HCT116 (cell line): Measurements from ENCODE around the gene CLK3.

Source experiments
- CEBPB ChIP-seq: IDR thresholded peaks from 2 replicates; pipeline ENCODE4 v1.6.1; 2012; ENCODE audit warnings: low read depth
- EZH2 ChIP-seq: fragments of 200-600 bp; sonication (generic); IDR thresholded peaks from 2 replicates; pipeline ENCODE4 v1.6.1; 2017; ENCODE audit warnings: antibody characterized with exemption, mixed run types
- EZH2phosphoT487 ChIP-seq: fragments of 200-600 bp; IDR thresholded peaks from 2 replicates; pipeline ENCODE4 v1.6.1; 2018; ENCODE audit warnings: antibody characterized with exemption, borderline replicate concordance
- JUND ChIP-seq: IDR thresholded peaks from 2 replicates; pipeline ENCODE4 v1.6.1; 2012
- POLR2A ChIP-seq: IDR thresholded peaks from 2 replicates; pipeline ENCODE4 v1.7.0; 2011; ENCODE audit warnings: borderline replicate concordance; ENCODE audit not compliant: insufficient read depth, insufficient read length; ENCODE audit errors: extremely low read depth
- POLR2AphosphoS5 ChIP-seq: IDR thresholded peaks from 2 replicates; pipeline ENCODE4 v1.6.1; 2011; ENCODE audit warnings: mild to moderate bottlenecking, low read depth, low read length, moderate library complexity
- RAD21 ChIP-seq: IDR thresholded peaks from 2 replicates; pipeline ENCODE4 v1.6.1; 2012; ENCODE audit warnings: low read depth, mild to moderate bottlenecking
- SP1 ChIP-seq: IDR thresholded peaks from 2 replicates; pipeline ENCODE4 v1.6.1; 2012; ENCODE audit warnings: low read depth
- TCF7L2 ChIP-seq: IDR thresholded peaks from 2 replicates; pipeline ENCODE4 v1.7.0; 2011; ENCODE audit warnings: borderline replicate concordance, inconsistent platforms; ENCODE audit not compliant: insufficient read depth, insufficient read length; ENCODE audit errors: extremely low read depth
- ZNF274 ChIP-seq: fragments of 200-500 bp; sonication (Bioruptor generic); IDR thresholded peaks from 2 replicates; pipeline ENCODE4 v1.6.1; 2014; ENCODE audit warnings: mild to moderate bottlenecking, low read depth, low read length, inconsistent platforms
- TF ChIP-seq, protein P1 (sequence below), 3 experiments: fragments of 200-600 bp in 1 of 3; sonication (generic) in 1 of 3; IDR thresholded peaks in 2 of 3; conservative IDR thresholded peaks in 1 of 3; 2 replicates each; pipeline ENCODE4 v1.5.1; 2012 to 2017; ENCODE audit warnings: low read depth in 2 of 3, low read length in 2 of 3, antibody characterized with exemption in 1 of 3, borderline replicate concordance in 1 of 3, control low read depth in 1 of 3, mild to moderate bottlenecking in 1 of 3, mixed read lengths in 1 of 3, mixed run types in 1 of 3, moderate library complexity in 1 of 3; ENCODE audit not compliant: insufficient read depth in 1 of 3
- TF ChIP-seq, protein P2 (sequence below): IDR thresholded peaks from 2 replicates; pipeline ENCODE4 v1.6.1; 2012; ENCODE audit warnings: low read depth
- TF ChIP-seq, protein P3 (sequence below): IDR thresholded peaks from 2 replicates; pipeline ENCODE4 v1.6.1; 2011; ENCODE audit warnings: mild to moderate bottlenecking, low read length, moderate library complexity; ENCODE audit not compliant: insufficient replicate concordance; ENCODE audit errors: extremely low read depth

DNA sequence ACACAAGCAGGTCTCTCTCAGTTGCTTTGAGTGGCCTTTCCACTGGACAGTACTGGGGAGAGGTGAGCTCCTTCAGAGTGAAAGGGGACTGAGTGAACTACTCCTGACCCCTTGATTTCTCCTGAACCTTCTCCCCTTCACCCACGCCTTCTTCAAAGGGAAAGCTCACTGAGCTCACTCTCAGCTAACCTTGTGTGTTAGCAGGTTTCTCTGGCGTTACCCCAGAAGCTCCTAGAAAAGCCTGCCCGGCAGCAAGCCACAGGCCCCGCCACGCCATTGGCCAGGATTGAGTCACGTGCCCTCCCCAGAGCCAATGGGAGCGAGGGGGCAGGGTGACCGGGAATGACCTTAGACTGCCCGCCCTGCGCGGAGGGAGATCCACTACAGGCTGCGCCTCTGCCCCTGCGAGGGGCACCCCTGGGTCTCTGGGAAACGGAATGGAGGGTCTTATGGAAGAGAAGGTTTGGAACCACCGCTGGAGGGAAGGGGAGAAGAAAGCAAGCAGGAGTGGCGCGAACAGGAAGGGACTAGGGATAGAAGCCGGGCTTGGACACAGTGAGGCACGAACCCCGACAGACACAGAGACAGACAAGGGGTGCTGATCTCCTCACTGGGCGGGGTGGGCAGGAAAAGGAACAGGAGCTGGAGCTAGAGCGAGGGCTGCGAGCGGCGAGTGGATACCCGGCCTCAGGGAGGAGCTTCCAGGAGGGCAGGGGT is 17.4 kb upstream of the CLK3 start:
- no peak for TF ChIP-seq POLR2A
- TF ChIP-seq JUND = no peak
- TF ChIP-seq, protein P1, sequence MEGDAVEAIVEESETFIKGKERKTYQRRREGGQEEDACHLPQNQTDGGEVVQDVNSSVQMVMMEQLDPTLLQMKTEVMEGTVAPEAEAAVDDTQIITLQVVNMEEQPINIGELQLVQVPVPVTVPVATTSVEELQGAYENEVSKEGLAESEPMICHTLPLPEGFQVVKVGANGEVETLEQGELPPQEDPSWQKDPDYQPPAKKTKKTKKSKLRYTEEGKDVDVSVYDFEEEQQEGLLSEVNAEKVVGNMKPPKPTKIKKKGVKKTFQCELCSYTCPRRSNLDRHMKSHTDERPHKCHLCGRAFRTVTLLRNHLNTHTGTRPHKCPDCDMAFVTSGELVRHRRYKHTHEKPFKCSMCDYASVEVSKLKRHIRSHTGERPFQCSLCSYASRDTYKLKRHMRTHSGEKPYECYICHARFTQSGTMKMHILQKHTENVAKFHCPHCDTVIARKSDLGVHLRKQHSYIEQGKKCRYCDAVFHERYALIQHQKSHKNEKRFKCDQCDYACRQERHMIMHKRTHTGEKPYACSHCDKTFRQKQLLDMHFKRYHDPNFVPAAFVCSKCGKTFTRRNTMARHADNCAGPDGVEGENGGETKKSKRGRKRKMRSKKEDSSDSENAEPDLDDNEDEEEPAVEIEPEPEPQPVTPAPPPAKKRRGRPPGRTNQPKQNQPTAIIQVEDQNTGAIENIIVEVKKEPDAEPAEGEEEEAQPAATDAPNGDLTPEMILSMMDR (IDR thresholded peaks at IDR 0.05 in 2 of 3, conservative IDR thresholded peaks at IDR 0.05 in 1 of 3; ENCODE audit: borderline replicate concordance in 1 of 3, insufficient read depth in 1 of 3, low read depth in 2 of 3, low read length in 2 of 3) = no peak
- TF ChIP-seq, protein P2, sequence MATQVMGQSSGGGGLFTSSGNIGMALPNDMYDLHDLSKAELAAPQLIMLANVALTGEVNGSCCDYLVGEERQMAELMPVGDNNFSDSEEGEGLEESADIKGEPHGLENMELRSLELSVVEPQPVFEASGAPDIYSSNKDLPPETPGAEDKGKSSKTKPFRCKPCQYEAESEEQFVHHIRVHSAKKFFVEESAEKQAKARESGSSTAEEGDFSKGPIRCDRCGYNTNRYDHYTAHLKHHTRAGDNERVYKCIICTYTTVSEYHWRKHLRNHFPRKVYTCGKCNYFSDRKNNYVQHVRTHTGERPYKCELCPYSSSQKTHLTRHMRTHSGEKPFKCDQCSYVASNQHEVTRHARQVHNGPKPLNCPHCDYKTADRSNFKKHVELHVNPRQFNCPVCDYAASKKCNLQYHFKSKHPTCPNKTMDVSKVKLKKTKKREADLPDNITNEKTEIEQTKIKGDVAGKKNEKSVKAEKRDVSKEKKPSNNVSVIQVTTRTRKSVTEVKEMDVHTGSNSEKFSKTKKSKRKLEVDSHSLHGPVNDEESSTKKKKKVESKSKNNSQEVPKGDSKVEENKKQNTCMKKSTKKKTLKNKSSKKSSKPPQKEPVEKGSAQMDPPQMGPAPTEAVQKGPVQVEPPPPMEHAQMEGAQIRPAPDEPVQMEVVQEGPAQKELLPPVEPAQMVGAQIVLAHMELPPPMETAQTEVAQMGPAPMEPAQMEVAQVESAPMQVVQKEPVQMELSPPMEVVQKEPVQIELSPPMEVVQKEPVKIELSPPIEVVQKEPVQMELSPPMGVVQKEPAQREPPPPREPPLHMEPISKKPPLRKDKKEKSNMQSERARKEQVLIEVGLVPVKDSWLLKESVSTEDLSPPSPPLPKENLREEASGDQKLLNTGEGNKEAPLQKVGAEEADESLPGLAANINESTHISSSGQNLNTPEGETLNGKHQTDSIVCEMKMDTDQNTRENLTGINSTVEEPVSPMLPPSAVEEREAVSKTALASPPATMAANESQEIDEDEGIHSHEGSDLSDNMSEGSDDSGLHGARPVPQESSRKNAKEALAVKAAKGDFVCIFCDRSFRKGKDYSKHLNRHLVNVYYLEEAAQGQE = no peak
- TF ChIP-seq CEBPB = no peak
- peak; percentile 59 for TF ChIP-seq POLR2AphosphoS5
- no peak for TF ChIP-seq RAD21
- no peak for TF ChIP-seq EZH2
- TF ChIP-seq EZH2phosphoT487 = no peak
- TF ChIP-seq TCF7L2 = no peak
- no peak for TF ChIP-seq ZNF274
- TF ChIP-seq, protein P3, sequence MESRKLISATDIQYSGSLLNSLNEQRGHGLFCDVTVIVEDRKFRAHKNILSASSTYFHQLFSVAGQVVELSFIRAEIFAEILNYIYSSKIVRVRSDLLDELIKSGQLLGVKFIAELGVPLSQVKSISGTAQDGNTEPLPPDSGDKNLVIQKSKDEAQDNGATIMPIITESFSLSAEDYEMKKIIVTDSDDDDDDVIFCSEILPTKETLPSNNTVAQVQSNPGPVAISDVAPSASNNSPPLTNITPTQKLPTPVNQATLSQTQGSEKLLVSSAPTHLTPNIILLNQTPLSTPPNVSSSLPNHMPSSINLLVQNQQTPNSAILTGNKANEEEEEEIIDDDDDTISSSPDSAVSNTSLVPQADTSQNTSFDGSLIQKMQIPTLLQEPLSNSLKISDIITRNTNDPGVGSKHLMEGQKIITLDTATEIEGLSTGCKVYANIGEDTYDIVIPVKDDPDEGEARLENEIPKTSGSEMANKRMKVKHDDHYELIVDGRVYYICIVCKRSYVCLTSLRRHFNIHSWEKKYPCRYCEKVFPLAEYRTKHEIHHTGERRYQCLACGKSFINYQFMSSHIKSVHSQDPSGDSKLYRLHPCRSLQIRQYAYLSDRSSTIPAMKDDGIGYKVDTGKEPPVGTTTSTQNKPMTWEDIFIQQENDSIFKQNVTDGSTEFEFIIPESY = no peak
- TF ChIP-seq SP1 = peak; percentile 82
